Measurements from ENCODE around the gene UTF1.
"Not testable (repeated sequence)": the region's sequence is repeated elsewhere in the genome, so short reads cannot be mapped to it uniquely, and the experiment has no call there.

UTF1 gene

GRCh38 chr10:133210398-133211140, 19.4 kb upstream of the UTF1 start:
- no peak for DNase-seq

GRCh38 chr10:133211141-133211830, 18.7 kb upstream of the UTF1 start:
- DNase-seq: no peak

GRCh38 chr10:133211959-133212852, 17.8 kb upstream of the UTF1 start:
- DNase-seq: no peak

GRCh38 chr10:133212853-133213494, 17.0 kb upstream of the UTF1 start:
- DNase-seq: no peak

- no peak for DNase-seq
Observed at GRCh38 chr10:133213641-133214467, 16.2 kb upstream of the UTF1 start.

GRCh38 chr10:133214468-133215410, 15.3 kb upstream of the UTF1 start:
- no peak for DNase-seq

GRCh38 chr10:133215586-133215985, 14.4 kb upstream of the UTF1 start:
- no peak for DNase-seq

- no peak for DNase-seq
Observed at GRCh38 chr10:133216776-133217175, 13.2 kb upstream of the UTF1 start.

GRCh38 chr10:133217800-133218589, 12.0 kb upstream of the UTF1 start:
- DNase-seq: no peak

- DNase-seq: no peak
Observed at GRCh38 chr10:133218891-133219290, 11.1 kb upstream of the UTF1 start.

- no peak for DNase-seq
Observed at GRCh38 chr10:133219782-133220181, 10.2 kb upstream of the UTF1 start.

GRCh38 chr10:133221331-133221730, 8.7 kb upstream of the UTF1 start:
- DNase-seq: no peak

- not testable (repeated sequence) for DNase-seq
Observed at GRCh38 chr10:133221756-133222155, 8.3 kb upstream of the UTF1 start.

GRCh38 chr10:133224076-133224475, 5.9 kb upstream of the UTF1 start:
- DNase-seq: no peak

- no peak for DNase-seq
Observed at GRCh38 chr10:133224756-133225372, 5.2 kb upstream of the UTF1 start.

GRCh38 chr10:133225707-133226191, 4.3 kb upstream of the UTF1 start:
- no peak for DNase-seq

- no peak for DNase-seq
Observed at GRCh38 chr10:133226251-133226808, 3.7 kb upstream of the UTF1 start.

GRCh38 chr10:133227256-133227655, 2.8 kb upstream of the UTF1 start:
- no peak for DNase-seq
